Kidney epithelial cell (primary cell): ENCODE results near the gene MRAP. TPM values are rescaled to one million over a fixed set of nuclear protein-coding genes. Genes with fewer than 3 reads are reported as not detected.

Source experiments
- DNase-seq: peaks from one replicate; pipeline ENCODE4 v3.0.0-alpha.2; 2010; ENCODE audit warnings: low read depth
- H3K27me3 ChIP-seq: 2 replicates; pipeline ENCODE4 v1.6.0; 2011; ENCODE audit warnings: low read length; ENCODE audit not compliant: control insufficient read depth, insufficient read depth
- H3K36me3 ChIP-seq: 2 replicates; pipeline ENCODE4 v1.5.1; 2011; ENCODE audit warnings: low read length; ENCODE audit not compliant: control insufficient read depth, insufficient read depth
- H3K4me3 ChIP-seq: 2 replicates; pipeline ENCODE4 v1.5.1; 2011; ENCODE audit warnings: low read depth, mild to moderate bottlenecking, control low read depth, low read length
- CTCF ChIP-seq: IDR thresholded peaks from 2 replicates; pipeline ENCODE4 v1.5.1; 2011; ENCODE audit warnings: mild to moderate bottlenecking, moderate library complexity, low read length, control low read depth, inconsistent platforms; ENCODE audit not compliant: insufficient read depth, poor library complexity, severe bottlenecking
- total RNA-seq: library from RNA; depleted of rRNA; stranded (reverse); fragments of >200 nt; gene quantifications from 2 replicates; pipeline ENCODE4 v1.2.3, GENCODE V29; 2015

MRAP gene
- total RNA-seq, 1 donor from 2014 or later = not detected

DNA sequence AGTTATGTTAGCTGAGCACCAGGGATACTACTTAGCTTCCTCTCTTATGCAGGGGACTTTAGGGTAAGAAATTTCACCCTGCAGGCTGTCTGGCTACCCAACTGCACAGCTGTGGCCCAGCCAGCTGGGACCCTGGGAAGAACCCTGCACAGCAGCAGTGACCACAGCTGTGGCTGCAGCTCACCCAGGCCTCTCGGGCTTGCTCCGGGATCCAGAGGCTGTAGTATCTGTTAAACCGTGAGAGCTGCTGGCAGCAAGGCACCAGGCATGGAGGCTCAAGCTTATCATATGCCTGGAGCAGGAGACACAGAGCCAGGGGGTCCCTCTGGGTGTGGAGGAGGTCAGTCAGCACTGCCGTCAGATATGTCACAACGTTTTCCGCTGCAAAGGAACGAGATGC, 53.9 kb downstream of the MRAP start:
- Histone ChIP-seq H3K36me3 (peaks cover 6% of the 10 kb centered on the region), H3K4me3 (no peak overlapping the region), H3K27me3 (no peaks in the 10 kb centered on the region)
- no peak for TF ChIP-seq CTCF
- DNase-seq = no peak

DNA sequence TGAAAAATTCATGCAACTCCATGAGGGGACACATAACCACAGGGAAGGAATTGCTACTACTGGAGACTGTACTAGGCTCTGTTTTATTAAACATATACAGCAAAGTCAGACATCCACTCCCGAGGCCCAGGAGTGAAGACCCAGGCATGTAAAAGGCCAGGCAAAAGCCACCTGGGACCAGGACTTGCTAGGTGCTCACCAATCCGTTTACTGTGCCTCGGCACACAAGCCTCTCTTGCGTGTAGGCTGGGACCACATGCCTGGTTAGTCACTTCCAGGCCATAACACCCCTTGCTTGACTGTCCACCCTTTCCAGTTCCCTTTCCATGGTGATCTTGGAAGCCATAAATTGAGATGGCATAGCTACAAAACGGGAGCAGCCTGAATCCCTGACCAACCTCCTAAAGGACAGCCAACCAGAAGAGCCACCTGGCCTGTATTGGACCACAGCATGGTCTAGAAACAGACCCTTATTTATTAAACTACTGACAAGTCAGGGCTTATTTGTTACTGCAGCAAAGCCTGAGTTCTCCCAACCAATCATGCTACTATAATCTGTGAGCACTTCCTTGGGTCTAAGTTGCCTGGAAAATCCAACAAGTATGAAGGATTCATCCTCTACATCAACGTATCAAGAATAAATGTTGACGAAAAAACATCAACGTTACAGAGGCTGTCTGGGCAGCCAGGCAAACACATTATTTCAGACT, 54.5 kb downstream of the MRAP start:
- no peak for DNase-seq
- Histone ChIP-seq H3K4me3 (no peak overlapping the region), H3K27me3 (no peaks in the 10 kb centered on the region), H3K36me3 (peaks cover 6% of the 10 kb centered on the region)
- no peak for TF ChIP-seq CTCF

DNA sequence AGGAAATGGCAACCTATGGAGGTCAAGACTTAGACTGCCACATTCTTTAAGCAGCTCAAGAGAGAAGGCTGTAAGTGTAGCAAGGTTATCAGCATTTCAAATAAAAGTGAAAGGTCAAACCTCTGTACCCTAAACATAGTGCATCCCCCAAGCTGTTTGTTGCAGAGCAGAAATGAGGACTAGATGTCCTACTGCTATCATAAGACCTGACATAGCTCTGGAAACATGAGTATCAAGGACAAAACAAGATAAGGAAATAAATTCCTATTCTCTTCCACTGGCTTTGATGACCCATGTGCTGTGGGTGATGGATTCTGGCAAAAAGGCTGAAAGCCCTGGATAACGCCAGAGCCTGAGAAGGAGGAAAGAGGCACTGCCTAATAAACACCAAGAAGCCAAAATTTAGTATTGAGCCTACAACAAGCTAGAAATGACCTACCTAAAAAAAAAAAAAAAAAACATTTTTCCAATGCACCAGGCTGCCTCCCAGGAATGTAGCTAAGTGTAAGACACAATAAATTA, 58.3 kb downstream of the MRAP start:
- no peak for DNase-seq
- no peak overlapping the region for H3K4me3 ChIP-seq
- peaks cover 9% of the 10 kb centered on the region for H3K36me3 ChIP-seq
- H3K27me3 ChIP-seq = no peaks in the 10 kb centered on the region
- no peak for TF ChIP-seq CTCF

DNA sequence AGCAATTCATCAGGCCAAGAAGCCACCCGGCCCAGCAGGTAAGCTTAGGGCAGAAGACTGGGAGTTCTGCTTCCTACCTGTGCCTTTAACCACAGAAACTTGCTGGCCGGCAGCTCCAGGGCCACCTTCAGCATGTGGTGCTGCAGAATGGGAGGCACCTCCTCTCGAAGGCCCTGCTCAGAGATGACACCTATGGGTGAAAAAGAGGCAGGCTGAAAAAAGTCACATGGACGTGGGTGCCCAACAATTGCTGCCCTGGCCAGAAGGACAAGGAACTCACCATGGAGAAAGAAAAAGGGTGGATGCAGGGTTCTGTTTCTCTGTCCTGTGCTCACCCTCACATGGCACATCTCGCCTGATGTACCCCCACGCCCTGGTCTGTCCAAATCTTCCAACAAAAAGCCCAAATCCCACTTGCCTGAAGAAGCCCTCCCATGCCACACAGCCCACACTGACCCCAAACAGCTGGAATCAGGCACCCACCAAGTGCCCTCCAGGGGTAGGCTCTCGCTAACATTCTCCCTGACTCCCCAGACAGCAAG, 61.1 kb downstream of the MRAP start:
- no peak for DNase-seq
- Histone ChIP-seq H3K4me3 (no peak overlapping the region), H3K36me3 (peaks cover 5% of the 10 kb centered on the region), H3K27me3 (no peaks in the 10 kb centered on the region)
- peak; percentile 30 for TF ChIP-seq CTCF

DNA sequence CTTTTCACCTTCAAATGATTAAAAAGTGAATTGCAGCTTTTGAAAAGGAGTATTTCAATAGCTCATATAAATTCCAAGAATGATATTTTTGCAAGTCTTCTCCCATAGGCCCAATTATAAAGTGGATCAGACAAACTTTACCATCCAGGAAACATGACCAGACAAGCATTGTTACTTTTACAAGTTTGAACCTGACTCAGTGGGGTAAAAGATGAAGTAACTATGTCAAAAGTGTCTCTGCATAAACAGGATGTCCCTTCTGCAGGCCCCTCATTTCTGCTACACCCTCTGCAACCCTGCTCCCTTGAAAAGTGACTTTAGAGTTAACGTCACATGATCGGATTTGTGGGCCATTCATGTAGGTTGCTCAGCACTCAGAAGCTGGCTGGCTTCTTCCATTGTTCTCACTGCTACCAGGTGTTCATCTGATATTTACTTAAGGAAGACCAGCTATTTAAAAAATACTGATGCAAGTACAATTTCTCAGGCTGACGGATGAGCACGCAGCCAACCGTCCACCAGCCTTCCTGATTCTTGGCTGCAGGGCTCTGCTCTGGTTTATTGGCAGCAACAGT, 61.8 kb downstream of the MRAP start:
- no peak overlapping the region for H3K4me3 ChIP-seq
- peaks cover 5% of the 10 kb centered on the region for H3K36me3 ChIP-seq
- no peak for DNase-seq
- TF ChIP-seq CTCF = no peak
- H3K27me3 ChIP-seq = no peaks in the 10 kb centered on the region

Other genes with a start within 250 kb of the MRAP start
- 10.1 and 15.6 TPM in 2 replicates for gene MIS18A, start 19.8 kb upstream of the MRAP start, total RNA-seq
- 17.8 and 24.6 TPM in 2 replicates for gene URB1, start 94.2 kb downstream of the MRAP start, total RNA-seq
- gene EVA1C, start 113.9 kb downstream of the MRAP start, total RNA-seq = 0.54 and 1.1 TPM in 2 replicates